Measurements from ENCODE around the gene CENPW. TPM values are rescaled to one million over a fixed set of nuclear protein-coding genes. Genes with fewer than 3 reads are reported as not detected.

CENPW gene
- total RNA-seq, 2 donors from 2014 or later = 21.2 to 77.9 TPM

GRCh38 chr6:126377594-126378153, 37.8 kb downstream of the CENPW start:
- Histone ChIP-seq H3K27me3 (no peaks in the 10 kb centered on the region), H3K4me1 (no peaks in the 10 kb centered on the region), H3K9ac (ENCODE audit: low read depth in 2 of 2, low read length in 2 of 2) (no peak overlapping the region), H3K9me3 (no peaks in the 10 kb centered on the region), H3K36me3 (no peaks in the 10 kb centered on the region), H3K4me3 (no peak overlapping the region), H3K27ac (no peak overlapping the region)
- intact Hi-C loops (cut with DNase I) = no loop called here
- no peak for TF ChIP-seq CTCF (IDR thresholded peaks at IDR 0.05)
- DNase-seq = no peak

DNA sequence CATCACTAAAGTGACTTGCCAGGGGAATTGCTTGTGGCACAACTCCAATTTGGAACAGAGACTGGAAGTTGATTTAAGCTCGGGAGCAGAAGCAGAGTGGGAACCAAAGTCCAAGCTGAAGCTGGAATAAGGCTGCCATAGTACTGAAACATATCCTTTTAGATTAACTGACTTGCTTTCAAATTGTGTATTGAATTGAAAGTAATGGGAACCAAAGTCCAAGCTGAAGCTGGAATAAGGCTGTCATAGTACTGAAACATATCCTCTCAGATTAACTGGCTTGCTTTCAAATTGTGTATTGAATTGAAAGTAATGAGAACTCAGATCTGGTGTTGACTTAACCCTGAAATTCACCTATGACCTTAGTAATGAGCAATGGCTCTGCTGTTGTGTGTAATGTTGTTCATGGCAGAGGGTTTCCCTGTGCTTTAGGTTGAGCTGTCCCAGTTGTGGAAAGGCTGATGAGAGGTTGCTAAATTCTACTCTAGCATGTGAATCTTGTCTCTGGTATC, 40.2 kb downstream of the CENPW start:
- Histone ChIP-seq H3K4me1 (no peaks in the 10 kb centered on the region), H3K9ac (ENCODE audit: low read depth in 2 of 2, low read length in 2 of 2) (no peak overlapping the region), H3K36me3 (no peaks in the 10 kb centered on the region), H3K27me3 (no peaks in the 10 kb centered on the region), H3K9me3 (no peaks in the 10 kb centered on the region), H3K4me3 (no peak overlapping the region), H3K27ac (no peak overlapping the region)
- intact Hi-C loops (cut with DNase I) = no loop called here
- TF ChIP-seq CTCF (IDR thresholded peaks at IDR 0.05) = no peak
- DNase-seq = peak; percentile 40

- Histone ChIP-seq H3K9ac (ENCODE audit: low read depth in 2 of 2, low read length in 2 of 2) (no peak overlapping the region), H3K4me1 (no peaks in the 10 kb centered on the region), H3K27ac (no peak overlapping the region), H3K36me3 (no peaks in the 10 kb centered on the region), H3K27me3 (no peaks in the 10 kb centered on the region), H3K9me3 (no peaks in the 10 kb centered on the region), H3K4me3 (no peak overlapping the region)
- intact Hi-C loops (cut with DNase I) = no loop called here
- no peak for TF ChIP-seq CTCF (IDR thresholded peaks at IDR 0.05)
- no peak for DNase-seq
These were observed 41.6 kb downstream of the CENPW start for GRCh38 chr6:126381498-126381897.

GRCh38 chr6:126383203-126383602, 43.3 kb downstream of the CENPW start:
- Histone ChIP-seq H3K4me1 (no peaks in the 10 kb centered on the region), H3K4me3 (no peak overlapping the region), H3K9ac (ENCODE audit: low read depth in 2 of 2, low read length in 2 of 2) (no peak overlapping the region), H3K27me3 (no peaks in the 10 kb centered on the region), H3K36me3 (no peaks in the 10 kb centered on the region), H3K9me3 (no peaks in the 10 kb centered on the region), H3K27ac (no peak overlapping the region)
- DNase-seq = no peak
- intact Hi-C loops (cut with DNase I) = no loop called here
- no peak for TF ChIP-seq CTCF (IDR thresholded peaks at IDR 0.05)

- intact Hi-C loops (cut with DNase I) = no loop called here
- H3K4me3 ChIP-seq = no peak overlapping the region
- no peaks in the 10 kb centered on the region for H3K9me3 ChIP-seq
- H3K9ac ChIP-seq (ENCODE audit: low read depth in 2 of 2, low read length in 2 of 2) = no peak overlapping the region
- no peak for DNase-seq
- TF ChIP-seq CTCF (IDR thresholded peaks at IDR 0.05) = no peak
- H3K27me3 ChIP-seq = no peaks in the 10 kb centered on the region
- H3K4me1 ChIP-seq = no peaks in the 10 kb centered on the region
- no peaks in the 10 kb centered on the region for H3K36me3 ChIP-seq
- no peak overlapping the region for H3K27ac ChIP-seq
These were observed 45.6 kb downstream of the CENPW start for GRCh38 chr6:126385536-126385935.

Data from colonic mucosa (tissue), 4 donors.